HG03025 (cell line): ENCODE data around the gene TAS2R60.
"Not testable (repeated sequence)": the region's sequence is repeated elsewhere in the genome, so short reads cannot be mapped to it uniquely, and the experiment has no call there.

Experiments used
- ATAC-seq: cut with Tn5 transposase; IDR thresholded peaks from one replicate; pipeline ENCODE4 v1.9.1; 2021; ENCODE audit warnings: mild to moderate bottlenecking, moderate library complexity; ENCODE audit not compliant: unreplicated experiment, low FRiP score

Gene TAS2R60

DNA sequence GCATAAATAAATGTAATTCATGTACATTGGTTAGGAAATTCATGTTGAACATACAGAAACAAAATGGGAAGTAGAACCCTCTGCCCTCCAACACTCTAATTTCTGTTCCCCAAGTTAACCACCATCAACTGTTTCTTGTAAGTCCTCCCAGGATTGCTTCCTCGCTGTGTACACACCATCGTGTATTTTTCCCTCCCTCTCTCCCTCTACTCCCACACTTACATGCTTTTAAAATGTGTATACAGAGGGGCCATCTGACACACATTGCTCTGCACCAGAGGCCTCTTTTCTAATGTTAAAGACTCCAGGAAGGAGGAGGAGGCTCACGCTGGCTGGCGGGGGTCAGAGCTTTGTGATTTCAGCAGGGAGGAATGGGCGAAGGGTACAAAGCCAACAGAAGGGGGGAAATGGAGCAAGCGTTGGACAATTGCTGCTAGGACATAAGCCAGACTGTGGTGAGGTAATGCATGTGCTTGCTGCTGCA, 32.7 kb upstream of the TAS2R60 start:
- no peak for ATAC-seq

- ATAC-seq: no peak
Observed at GRCh38 chr7:143411976-143412708, 31.1 kb upstream of the TAS2R60 start.

GRCh38 chr7:143413123-143413522, 30.1 kb upstream of the TAS2R60 start:
- ATAC-seq: no peak

GRCh38 chr7:143415209-143415608, 28.0 kb upstream of the TAS2R60 start:
- ATAC-seq: not testable (repeated sequence)

DNA sequence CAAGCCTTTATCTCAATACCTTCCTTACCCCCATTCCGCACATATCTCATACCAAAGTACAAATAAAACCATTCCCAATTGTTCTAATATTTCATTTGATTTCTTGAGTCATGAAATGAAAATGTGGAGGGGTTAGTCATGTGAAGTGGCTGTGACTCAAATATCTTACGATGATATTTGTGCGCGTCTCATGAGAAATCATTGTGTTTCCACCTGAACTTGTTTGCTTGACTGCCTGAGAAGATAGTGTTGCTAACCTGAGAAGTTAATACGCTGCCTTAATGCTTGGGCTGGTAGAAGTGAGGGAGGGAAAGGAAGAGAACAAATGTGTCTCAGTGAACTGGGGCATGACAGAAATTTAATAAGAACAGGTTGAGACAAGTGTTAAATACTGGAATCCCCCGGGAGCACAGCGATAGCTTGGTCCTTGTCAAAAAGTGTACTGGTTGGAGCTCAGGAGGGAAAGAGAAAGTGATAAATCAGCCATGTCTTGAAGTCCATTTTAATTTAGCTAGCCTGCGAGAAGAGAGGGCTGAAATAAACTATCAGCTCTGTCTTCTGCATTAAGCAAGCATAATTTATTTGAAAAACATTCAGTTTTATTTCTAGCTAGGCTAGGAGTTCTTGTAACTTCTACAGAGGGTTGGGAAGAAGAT, 27.4 kb upstream of the TAS2R60 start:
- ATAC-seq: no peak

DNA sequence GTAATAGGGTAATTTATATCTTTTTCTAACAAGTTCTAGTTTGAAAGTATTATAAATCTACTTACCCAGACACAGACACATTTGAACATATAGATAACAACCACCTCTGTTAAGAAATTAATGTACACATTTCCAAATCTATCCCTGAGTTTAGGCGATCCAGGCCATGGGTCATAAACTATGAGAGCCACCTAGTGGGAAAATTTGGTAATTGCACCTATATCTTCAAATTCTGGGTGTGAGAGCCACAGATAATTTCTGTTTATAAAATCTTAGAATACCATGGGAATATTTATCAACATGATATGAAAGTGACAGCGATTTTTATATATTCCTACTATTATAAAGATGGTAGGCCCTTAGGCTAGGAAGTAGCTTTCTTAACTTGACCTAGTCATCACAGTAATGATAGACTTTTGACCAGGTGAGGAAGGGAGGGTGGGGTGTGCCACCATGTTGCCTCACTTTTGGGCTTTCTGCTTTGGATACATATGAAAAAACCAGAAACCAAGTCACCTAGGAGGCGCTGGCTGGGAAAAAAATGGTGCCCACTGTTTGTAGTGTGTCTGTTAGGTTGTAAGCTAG, 26.6 kb upstream of the TAS2R60 start:
- ATAC-seq: no peak

- ATAC-seq: no peak
Observed at GRCh38 chr7:143417734-143418383, 25.4 kb upstream of the TAS2R60 start.

GRCh38 chr7:143418681-143419458, 24.4 kb upstream of the TAS2R60 start:
- ATAC-seq: no peak

DNA sequence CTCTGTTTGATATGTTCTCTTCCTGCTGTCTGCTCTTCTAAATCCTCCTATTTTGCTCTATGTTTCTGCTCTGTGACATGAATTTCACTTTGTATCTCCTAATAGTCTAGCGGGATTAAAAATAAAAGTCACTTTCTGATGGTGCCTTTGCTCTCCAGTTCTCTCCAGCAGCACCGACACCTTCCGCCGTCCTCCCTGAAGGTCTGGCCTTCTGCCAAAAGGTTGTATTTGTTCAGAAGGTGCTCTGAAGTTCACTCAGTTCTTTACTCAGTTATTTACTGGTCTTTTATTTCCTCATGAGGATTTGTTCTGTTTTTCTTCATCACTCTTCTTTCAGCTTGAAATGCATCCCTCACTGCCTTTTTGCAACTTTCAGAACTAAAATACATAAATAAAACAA, 23.4 kb upstream of the TAS2R60 start:
- ATAC-seq: no peak

GRCh38 chr7:143420624-143421023, 22.6 kb upstream of the TAS2R60 start:
- ATAC-seq: not testable (repeated sequence)

DNA sequence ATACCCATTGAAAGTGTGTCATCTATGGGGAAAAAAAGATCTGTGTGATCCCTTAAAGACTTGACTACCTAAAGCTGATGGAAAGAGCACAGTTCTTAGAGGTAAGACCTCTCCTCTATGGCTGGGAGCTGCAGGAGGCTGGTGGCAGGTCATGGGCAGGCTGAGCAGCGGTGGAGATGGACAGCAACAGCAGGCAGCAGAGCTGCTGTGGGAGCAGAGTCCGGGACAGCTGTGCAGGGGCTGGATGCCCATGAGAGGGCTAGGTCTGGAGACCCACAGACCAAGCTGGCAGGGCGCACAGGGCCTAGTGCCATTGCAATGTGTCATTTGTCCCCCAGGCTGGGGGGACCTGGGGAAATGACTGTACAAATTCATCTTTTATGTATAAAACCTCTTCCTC, 21.2 kb upstream of the TAS2R60 start:
- no peak for ATAC-seq

- not testable (repeated sequence) for ATAC-seq
Observed at GRCh38 chr7:143424476-143424875, 18.8 kb upstream of the TAS2R60 start.

DNA sequence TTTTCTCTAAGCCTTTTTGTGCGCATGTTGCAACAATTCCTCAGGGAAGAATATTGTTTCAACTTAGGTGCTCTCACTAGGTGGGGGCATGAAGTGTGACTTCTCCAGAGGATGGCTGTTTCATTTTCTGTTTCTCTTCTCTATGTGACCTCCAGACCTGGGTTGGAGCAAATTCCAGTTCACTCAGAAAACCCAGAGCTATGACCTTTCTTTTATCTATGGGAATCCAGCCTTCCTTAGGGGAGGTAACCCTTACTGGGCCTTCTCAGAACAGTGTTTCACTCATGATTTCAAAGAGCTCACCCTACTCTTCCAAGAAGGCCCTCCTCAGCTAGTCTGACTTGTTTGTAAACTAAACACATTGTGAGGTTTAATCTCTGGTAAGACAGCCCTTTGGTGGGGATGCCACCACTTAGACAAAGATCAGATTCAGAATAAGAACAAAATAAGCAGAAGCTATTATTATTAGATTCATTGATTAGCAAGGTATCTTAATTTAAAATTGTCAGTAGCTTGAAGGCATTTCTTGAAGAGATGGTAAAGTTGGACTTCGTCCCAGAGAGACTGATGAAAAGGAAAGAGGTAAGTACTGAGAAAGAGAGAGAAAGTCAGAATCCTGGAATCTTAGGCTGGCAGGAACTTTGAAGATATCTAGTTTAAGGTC, 16.6 kb upstream of the TAS2R60 start:
- ATAC-seq: no peak

DNA sequence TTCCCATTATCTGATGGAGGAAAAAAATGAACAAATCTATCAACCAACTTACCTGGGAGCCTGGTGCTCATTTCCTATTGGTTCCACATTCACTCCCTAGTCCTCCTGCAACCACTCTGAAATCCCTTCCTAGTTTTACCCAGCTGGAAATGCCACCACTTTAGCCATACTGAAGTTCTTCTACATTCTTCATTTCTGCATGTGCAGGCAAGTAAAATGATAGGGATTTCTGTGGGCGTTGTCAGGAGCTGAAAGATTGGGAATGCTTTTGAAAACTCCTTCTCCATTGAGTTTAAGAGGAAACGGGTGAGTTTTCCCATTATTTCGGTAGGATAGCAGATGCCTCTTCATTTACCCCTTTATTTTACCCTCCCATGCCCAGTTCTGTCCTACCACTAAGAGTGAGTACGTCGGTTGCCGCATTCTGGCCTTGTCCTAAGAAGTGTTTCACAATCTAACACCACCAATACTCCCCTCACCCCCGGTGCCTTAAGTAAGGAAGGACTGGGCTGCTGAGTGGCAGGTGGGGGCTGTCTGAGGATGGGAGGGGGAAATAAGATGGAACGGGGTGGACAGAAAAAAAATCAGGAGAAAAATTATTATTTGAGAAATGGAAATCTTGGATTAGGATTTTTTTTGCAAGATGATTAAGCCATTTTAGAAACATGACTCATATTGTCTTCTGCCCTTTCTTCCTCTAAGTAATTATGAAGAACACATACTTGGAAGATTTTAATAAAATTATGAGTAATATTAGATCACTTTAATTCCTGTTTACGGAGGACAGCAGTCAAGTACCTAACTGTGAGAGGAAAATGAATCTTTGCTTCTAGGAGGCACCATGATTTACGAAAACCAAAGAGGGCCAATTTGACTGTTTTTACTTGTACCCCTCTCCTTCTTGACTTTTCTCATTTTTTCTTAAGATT, 13.2 kb upstream of the TAS2R60 start:
- no peak for ATAC-seq

- no peak for ATAC-seq
Observed at GRCh38 chr7:143431109-143431508, 12.1 kb upstream of the TAS2R60 start.

- ATAC-seq: no peak
Observed at GRCh38 chr7:143433759-143434158, 9.5 kb upstream of the TAS2R60 start.

GRCh38 chr7:143434660-143435059, 8.6 kb upstream of the TAS2R60 start:
- no peak for ATAC-seq

DNA sequence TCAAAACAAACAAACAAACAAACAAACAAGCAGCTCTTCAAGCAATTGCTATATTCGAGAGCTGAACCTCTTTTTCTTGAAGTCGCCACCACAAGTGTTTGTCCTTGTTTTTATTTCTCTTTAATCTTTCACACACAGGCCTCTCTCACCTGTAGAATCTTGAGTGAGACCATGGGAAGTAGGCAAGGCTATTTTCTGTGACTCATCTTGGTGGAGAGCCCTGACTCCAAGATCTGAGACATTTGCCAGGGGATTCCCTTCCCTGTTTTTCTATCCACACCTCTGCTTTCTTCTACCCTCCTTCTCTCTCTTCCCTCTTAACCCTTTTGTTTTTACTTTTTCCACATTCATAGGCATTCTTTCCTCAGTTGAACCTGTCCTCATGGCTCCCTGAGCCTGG, 8.0 kb upstream of the TAS2R60 start:
- no peak for ATAC-seq
